IMR-90 (cell line): ENCODE results near the gene EHBP1L1. TPM values are rescaled to one million over a fixed set of nuclear protein-coding genes. Genes with fewer than 3 reads are reported as not detected.
A peak's percentile ranks its signal among the peaks of the same experiment; 100 is the strongest.

Experiments used
- ATAC-seq: fragments of 200-7000 bp; cut with Tn5 transposase; 2 replicates; pipeline ENCODE4 v1.9.1; 2020; ENCODE audit warnings: low read depth, mild to moderate bottlenecking, moderate library complexity
- BruUV-seq: library from RNA; stranded (reverse); fragments of 400-500 nt; replicated peaks from 2 replicates; lab custom pipeline; 2021; lab: Mats Ljungman, UMichigan
- CTCF ChIA-PET: fragments of 300-600 bp; formaldehyde crosslinking; extraction: SDS; loops from one replicate; lab custom pipeline; 2021; ENCODE audit warnings: antibody characterized with exemption; lab: Yijun Ruan, JAX
- POLR2A ChIA-PET: fragments of 300-600 bp; sonication (Branson Sonifier 250); formaldehyde crosslinking; loops from one replicate; lab custom pipeline; 2022; ENCODE audit warnings: antibody characterized with exemption; ENCODE audit not compliant: unreplicated experiment; lab: Charles Lee
- DNase-seq: peaks from one replicate; pipeline ENCODE4 v3.0.0; 2013
- H2AFZ ChIP-seq: replicated peaks from 2 replicates; pipeline ENCODE3; 2013; ENCODE audit warnings: low read length, mild to moderate bottlenecking; ENCODE audit not compliant: poor library complexity
- H2AK5ac ChIP-seq: 2 replicates; pipeline ENCODE4 v1.6.1; 2013; ENCODE audit warnings: low read depth, low read length, inconsistent platforms
- H2AK9ac ChIP-seq: replicated peaks from 2 replicates; pipeline ENCODE3; 2013; ENCODE audit warnings: mild to moderate bottlenecking, low read depth, low read length, moderate library complexity; ENCODE audit not compliant: poor library complexity
- H2BK120ac ChIP-seq: 2 replicates; pipeline ENCODE4 v1.6.1; 2013; ENCODE audit warnings: low read depth, low read length, inconsistent platforms
- H2BK15ac ChIP-seq: 3 replicates; pipeline ENCODE4 v1.6.1; 2013; ENCODE audit warnings: low read depth, low read length, inconsistent platforms
- H2BK20ac ChIP-seq: 2 replicates; pipeline ENCODE4 v1.6.1; 2013; ENCODE audit warnings: low read depth, mild to moderate bottlenecking, inconsistent platforms, low read length, moderate library complexity
- H2BK5ac ChIP-seq: 2 replicates; pipeline ENCODE4 v1.6.1; 2013; ENCODE audit warnings: mild to moderate bottlenecking, low read depth, low read length, inconsistent platforms; ENCODE audit not compliant: poor library complexity, severe bottlenecking
- H3K14ac ChIP-seq: replicated peaks from 2 replicates; pipeline ENCODE4 v1.6.1; 2013; ENCODE audit warnings: low read depth, low read length, inconsistent platforms
- H3K18ac ChIP-seq: 2 replicates; pipeline ENCODE4 v1.6.1; 2013; ENCODE audit warnings: low read depth, low read length, control low read depth
- H3K23ac ChIP-seq: 2 replicates; pipeline ENCODE4 v1.6.1; 2013; ENCODE audit warnings: low read depth, low read length, inconsistent platforms
- H3K27ac ChIP-seq: 2 replicates; pipeline ENCODE4 v1.5.1; 2013; ENCODE audit warnings: mild to moderate bottlenecking, control low read depth, low read length; ENCODE audit not compliant: insufficient read depth
- H3K27me3 ChIP-seq: 2 replicates; pipeline ENCODE4 v1.6.1; 2013; ENCODE audit warnings: low read length; ENCODE audit not compliant: control insufficient read depth, insufficient read depth
- H3K36me3 ChIP-seq: 2 replicates; pipeline ENCODE4 v1.6.1; 2013; ENCODE audit warnings: low read length, mixed read lengths; ENCODE audit not compliant: control insufficient read depth, insufficient read depth
- H3K4ac ChIP-seq: 2 replicates; pipeline ENCODE4 v1.6.1; 2013; ENCODE audit warnings: low read depth, low read length, inconsistent platforms
- H3K4me1 ChIP-seq: 2 replicates; pipeline ENCODE4 v1.6.1; 2013; ENCODE audit warnings: low read length, mixed read lengths; ENCODE audit not compliant: control insufficient read depth, insufficient read depth
- H3K4me2 ChIP-seq: 2 replicates; pipeline ENCODE4 v1.6.1; 2013; ENCODE audit warnings: low read depth, mild to moderate bottlenecking, control low read depth, low read length, moderate library complexity
- H3K4me3 ChIP-seq: 2 replicates; pipeline ENCODE4 v1.5.1; 2013; ENCODE audit warnings: low read depth, mild to moderate bottlenecking, control low read depth, low read length, moderate library complexity; ENCODE audit not compliant: insufficient read depth
- H3K56ac ChIP-seq: 2 replicates; pipeline ENCODE4 v1.6.1; 2013; ENCODE audit warnings: low read length, inconsistent platforms; ENCODE audit not compliant: insufficient read depth; ENCODE audit errors: extremely low read depth
- H3K79me1 ChIP-seq, 2 experiments: 2 replicates each; pipeline ENCODE4 v1.6.1; 2013; ENCODE audit warnings: low read length in 2 of 2, inconsistent platforms in 1 of 2, low read depth in 1 of 2
- H3K9ac ChIP-seq: 2 replicates; pipeline ENCODE4 v1.6.1; 2013; ENCODE audit warnings: low read depth, low read length, control low read depth
- H3K9me1 ChIP-seq: 2 replicates; pipeline ENCODE4 v1.6.1; 2013; ENCODE audit warnings: low read length, inconsistent platforms; ENCODE audit not compliant: insufficient read depth
- H3K9me3 ChIP-seq: 2 replicates; pipeline ENCODE4 v1.6.1; 2013; ENCODE audit warnings: low read length; ENCODE audit not compliant: control insufficient read depth, insufficient read depth
- H4K20me1 ChIP-seq: 2 replicates; pipeline ENCODE4 v1.6.1; 2013; ENCODE audit warnings: low read length, inconsistent platforms; ENCODE audit not compliant: insufficient read depth
- H4K5ac ChIP-seq: 2 replicates; pipeline ENCODE4 v1.6.1; 2013; ENCODE audit warnings: mild to moderate bottlenecking, low read depth, low read length, control low read depth
- H4K8ac ChIP-seq, 2 experiments: 2 replicates each; pipeline ENCODE4 v1.6.1; 2013; ENCODE audit warnings: low read depth in 2 of 2, low read length in 2 of 2, control low read depth in 1 of 2, inconsistent platforms in 1 of 2
- H4K91ac ChIP-seq: 2 replicates; pipeline ENCODE4 v1.6.1; 2013; ENCODE audit warnings: low read depth, low read length, inconsistent platforms; ENCODE audit not compliant: insufficient read depth
- BHLHE40 ChIP-seq: fragments of 150-350 bp; IDR thresholded peaks from 2 replicates; pipeline ENCODE4 v1.6.1; 2016; ENCODE audit warnings: mild to moderate bottlenecking, low read depth, low read length
- MAFK ChIP-seq: IDR thresholded peaks from 2 replicates; pipeline ENCODE4 v1.6.1; 2012; ENCODE audit warnings: low read depth, low read length, improper control_type of control experiment
- MAZ ChIP-seq: IDR thresholded peaks from 2 replicates; pipeline ENCODE4 v1.6.1; 2012; ENCODE audit warnings: low read depth, mild to moderate bottlenecking, low read length, improper control_type of control experiment, moderate library complexity, borderline replicate concordance
- MXI1 ChIP-seq: IDR thresholded peaks from 2 replicates; pipeline ENCODE4 v1.6.1; 2012; ENCODE audit warnings: low read depth, mild to moderate bottlenecking, low read length, moderate library complexity, borderline replicate concordance
- POLR2A ChIP-seq: IDR thresholded peaks from 2 replicates; pipeline ENCODE4 v1.6.1; 2012; ENCODE audit warnings: mild to moderate bottlenecking, low read depth, low read length
- RFX5 ChIP-seq: IDR thresholded peaks from 2 replicates; pipeline ENCODE4 v1.8.0; 2012; ENCODE audit warnings: low read depth, mild to moderate bottlenecking, low read length, moderate library complexity
- SMC3 ChIP-seq: fragments of 150-350 bp; IDR thresholded peaks from 2 replicates; pipeline ENCODE4 v1.6.1; 2016; ENCODE audit warnings: low read depth, mild to moderate bottlenecking, antibody characterized with exemption, low read length, moderate library complexity
- WGBS, 2 experiments: methylation state at CpG; one replicate each; pipeline versions ENCODE4 v1.1.5 to v1.1.7; 2013; ENCODE audit warnings: missing lambda C conversion rate in 2 of 2; ENCODE audit not compliant: insufficient read length in 1 of 2; ENCODE audit errors: extremely low coverage in 2 of 2; 5-methylcytosine and 5-hydroxymethylcytosine counted together
- dilution Hi-C: fragments of 300-500 bp; cut with HindIII; formaldehyde crosslinking; loops from one replicate; pipeline ENCODE4 v1.14.3; 2018; ENCODE audit warnings: low sequenced_read_pairs; ENCODE audit not compliant: unreplicated experiment
- in situ Hi-C: fragments of 300-500 bp; cut with MboI; formaldehyde crosslinking; loops from 3 replicates; pipeline ENCODE4 v1.14.3; 2019; ENCODE audit warnings: low sequenced_read_pairs, inconsistent platforms, mixed read lengths
- intact Hi-C: fragments of 100-400 bp; cut with micrococcal nuclease; formaldehyde crosslinking; loops from 2 replicates; pipeline ENCODE4 v1.10.0; 2022
- polyA plus RNA-seq, 3 experiments: library from polyadenylated mRNA; depleted of rRNA; stranded (reverse); fragments of >200 nt; gene quantifications; 2 replicates each; pipeline ENCODE4 v1.2.3, GENCODE V29; 2012; ENCODE audit warnings: low replicate concordance in 1 of 3
- total RNA-seq: library from RNA; depleted of rRNA; stranded (reverse); fragments of >200 nt; gene quantifications from 2 replicates; pipeline ENCODE4 v1.2.3, GENCODE V29; 2012
- TF ChIP-seq, protein P1 (sequence below): fragments of 150-350 bp; IDR thresholded peaks from 2 replicates; pipeline ENCODE4 v1.6.1; 2017; ENCODE audit warnings: mild to moderate bottlenecking, antibody characterized with exemption, low read length, low read depth
- TF ChIP-seq, protein P2 (sequence below): conservative IDR thresholded peaks from 2 replicates; pipeline ENCODE4 v1.5.1; 2012; ENCODE audit warnings: mild to moderate bottlenecking, low read depth, low read length, improper control_type of control experiment

The EHBP1L1 gene
- total and polyA plus RNA-seq, 2 of the 4 experiments (the other 2 are of a cell fraction): 10.0 to 27.4 TPM

DNA sequence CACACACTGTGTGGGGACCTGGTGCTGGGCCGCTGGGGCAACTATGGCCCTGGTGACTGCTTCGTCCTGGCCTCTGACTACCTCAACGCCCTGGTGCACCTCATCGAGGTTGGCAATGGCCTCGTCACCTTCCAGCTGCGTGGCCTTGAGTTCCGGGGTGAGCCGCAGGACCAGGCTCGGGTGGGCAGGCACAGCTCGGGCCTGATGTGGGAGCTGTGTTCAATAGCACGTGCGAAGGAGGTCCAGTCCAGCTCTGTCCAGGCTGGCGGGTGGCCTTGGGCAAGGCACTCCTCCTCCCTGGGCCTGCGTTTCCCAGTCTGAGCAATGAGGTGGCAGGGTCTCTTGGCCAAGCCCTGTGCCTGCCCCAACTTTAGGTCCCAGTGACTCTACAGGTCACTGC, 53.7 kb downstream of the EHBP1L1 start:
- Histone ChIP-seq H3K23ac (no peak overlapping the region), H3K4ac (no peak overlapping the region), H3K56ac (no peak overlapping the region), H3K27me3 (no peaks in the 10 kb centered on the region), H2BK5ac (no peak overlapping the region), H3K9ac (no peak overlapping the region), H2BK120ac (no peak overlapping the region), H3K18ac (no peak overlapping the region), H2BK20ac (no peak overlapping the region), H2AK5ac (no peak overlapping the region), H3K79me1 (peaks cover 6 to 14% of the 10 kb centered on the region in 2 experiments; a peak in 2 of 4 replicates), H4K8ac (no peak overlapping the region), H2BK15ac (no peak overlapping the region), H3K9me3 (no peaks in the 10 kb centered on the region), H3K4me2 (no peak overlapping the region), H3K36me3 (peaks cover 81% of the 10 kb centered on the region), H4K20me1 (no peaks in the 10 kb centered on the region; the same call in none of the 2 replicates), H3K4me3 (no peak overlapping the region), H3K14ac (no peak overlapping the region), H3K9me1 (no peaks in the 10 kb centered on the region), H4K5ac (no peak overlapping the region), H3K27ac (no peak overlapping the region), H2AFZ (no peak overlapping the region), H2AK9ac (peak overlapping the region; percentile 78), H4K91ac (no peak overlapping the region), H3K4me1 (no peaks in the 10 kb centered on the region)
- ATAC-seq (no peak), DNase-seq (no peak)
- intact Hi-C loops (no loop called here), dilution Hi-C loops (no loop called here), in situ Hi-C loops (no loop called here)
- POLR2A ChIA-PET: no interaction called here
- 98% methylated on average over 13 of the region's 14 CpGs; no CpG with 5 or more reads in 1 of the 2 experiments for WGBS, 2 experiments
- CTCF ChIA-PET: no interaction called here
- no TSS peak for BruUV-seq
- TF ChIP-seq POLR2A (no peak), MAFK (no peak), RFX5 (no peak), MAZ (no peak), SMC3 (no peak), BHLHE40 (no peak), MXI1 (no peak)
- TF ChIP-seq, protein P1, sequence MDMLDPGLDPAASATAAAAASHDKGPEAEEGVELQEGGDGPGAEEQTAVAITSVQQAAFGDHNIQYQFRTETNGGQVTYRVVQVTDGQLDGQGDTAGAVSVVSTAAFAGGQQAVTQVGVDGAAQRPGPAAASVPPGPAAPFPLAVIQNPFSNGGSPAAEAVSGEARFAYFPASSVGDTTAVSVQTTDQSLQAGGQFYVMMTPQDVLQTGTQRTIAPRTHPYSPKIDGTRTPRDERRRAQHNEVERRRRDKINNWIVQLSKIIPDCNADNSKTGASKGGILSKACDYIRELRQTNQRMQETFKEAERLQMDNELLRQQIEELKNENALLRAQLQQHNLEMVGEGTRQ: no peak
- TF ChIP-seq, protein P2, sequence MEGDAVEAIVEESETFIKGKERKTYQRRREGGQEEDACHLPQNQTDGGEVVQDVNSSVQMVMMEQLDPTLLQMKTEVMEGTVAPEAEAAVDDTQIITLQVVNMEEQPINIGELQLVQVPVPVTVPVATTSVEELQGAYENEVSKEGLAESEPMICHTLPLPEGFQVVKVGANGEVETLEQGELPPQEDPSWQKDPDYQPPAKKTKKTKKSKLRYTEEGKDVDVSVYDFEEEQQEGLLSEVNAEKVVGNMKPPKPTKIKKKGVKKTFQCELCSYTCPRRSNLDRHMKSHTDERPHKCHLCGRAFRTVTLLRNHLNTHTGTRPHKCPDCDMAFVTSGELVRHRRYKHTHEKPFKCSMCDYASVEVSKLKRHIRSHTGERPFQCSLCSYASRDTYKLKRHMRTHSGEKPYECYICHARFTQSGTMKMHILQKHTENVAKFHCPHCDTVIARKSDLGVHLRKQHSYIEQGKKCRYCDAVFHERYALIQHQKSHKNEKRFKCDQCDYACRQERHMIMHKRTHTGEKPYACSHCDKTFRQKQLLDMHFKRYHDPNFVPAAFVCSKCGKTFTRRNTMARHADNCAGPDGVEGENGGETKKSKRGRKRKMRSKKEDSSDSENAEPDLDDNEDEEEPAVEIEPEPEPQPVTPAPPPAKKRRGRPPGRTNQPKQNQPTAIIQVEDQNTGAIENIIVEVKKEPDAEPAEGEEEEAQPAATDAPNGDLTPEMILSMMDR: no peak
